HG02870 (cell line): Measurements from ENCODE around the gene RASAL2.
"Not testable (repeated sequence)": the region's sequence is repeated elsewhere in the genome, so short reads cannot be mapped to it uniquely, and the experiment has no call there.

Source experiments
- ATAC-seq: cut with Tn5 transposase; IDR thresholded peaks from one replicate; pipeline ENCODE4 v1.9.1; 2021; ENCODE audit warnings: mild to moderate bottlenecking, moderate library complexity; ENCODE audit not compliant: unreplicated experiment

RASAL2 gene

DNA sequence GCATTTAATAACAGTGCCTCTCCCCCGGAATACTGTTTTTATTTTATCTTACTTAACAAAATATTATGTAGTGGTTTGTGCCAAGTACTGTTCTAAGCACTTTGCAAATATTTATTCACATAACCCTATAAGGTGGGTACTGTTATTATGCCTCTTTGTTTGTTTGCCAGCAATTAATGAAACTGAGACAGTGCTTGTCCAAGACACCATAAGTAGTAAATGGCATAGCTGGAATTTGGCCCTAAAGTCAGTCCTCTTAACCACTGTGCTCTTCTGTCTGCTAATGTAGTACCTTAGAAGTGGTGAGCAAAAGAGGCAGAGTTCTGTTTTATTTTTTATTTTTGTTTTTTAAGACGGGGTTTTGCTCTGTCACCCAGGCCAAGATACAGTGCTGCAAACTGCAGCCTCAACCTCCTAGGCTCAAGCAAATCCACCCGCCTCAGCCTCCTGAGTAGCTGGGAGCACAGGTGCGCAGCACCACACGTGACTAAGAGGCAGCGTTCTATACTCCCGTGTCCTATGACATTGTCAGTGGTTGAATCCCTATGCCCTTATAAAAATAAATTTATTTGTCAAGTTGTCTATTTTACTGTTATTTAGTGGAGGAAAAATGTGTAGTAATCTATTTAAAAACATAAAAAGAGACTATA lies 237.1 kb downstream of the RASAL2 start:
- no peak for ATAC-seq

- ATAC-seq = no peak
These were observed 241.5 kb downstream of the RASAL2 start for GRCh38 chr1:178335426-178335825.

DNA sequence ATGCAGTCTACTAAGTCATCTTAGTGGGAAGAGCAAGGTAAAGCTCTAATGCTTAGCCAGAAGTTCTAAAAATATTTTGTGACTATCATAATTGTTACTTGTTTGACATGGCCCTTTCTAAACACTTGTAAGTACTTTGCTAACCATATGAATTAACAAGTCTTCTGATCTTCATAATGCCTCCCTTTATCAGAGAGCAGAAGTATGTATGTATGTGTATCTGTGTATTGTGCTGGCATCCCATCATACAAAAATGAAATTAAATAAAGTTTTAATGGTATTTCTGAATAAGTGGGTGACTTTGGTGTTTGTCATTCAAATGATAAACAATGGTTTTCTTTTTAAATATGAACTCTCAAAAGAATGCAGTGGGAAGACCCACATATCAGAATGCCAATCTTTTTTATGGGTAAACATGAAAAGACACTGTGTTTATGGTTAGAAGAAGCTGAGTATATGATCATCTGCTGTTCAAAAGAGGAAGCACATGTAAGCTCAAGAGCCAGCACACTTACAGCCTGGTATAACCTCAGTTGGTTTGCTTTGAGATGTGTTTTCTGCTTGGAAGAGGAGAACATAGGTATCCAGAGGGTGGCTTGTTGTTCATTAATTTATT lies 243.3 kb downstream of the RASAL2 start:
- no peak for ATAC-seq

GRCh38 chr1:178339834-178340233 lies 245.9 kb downstream of the RASAL2 start:
- ATAC-seq = no peak

DNA sequence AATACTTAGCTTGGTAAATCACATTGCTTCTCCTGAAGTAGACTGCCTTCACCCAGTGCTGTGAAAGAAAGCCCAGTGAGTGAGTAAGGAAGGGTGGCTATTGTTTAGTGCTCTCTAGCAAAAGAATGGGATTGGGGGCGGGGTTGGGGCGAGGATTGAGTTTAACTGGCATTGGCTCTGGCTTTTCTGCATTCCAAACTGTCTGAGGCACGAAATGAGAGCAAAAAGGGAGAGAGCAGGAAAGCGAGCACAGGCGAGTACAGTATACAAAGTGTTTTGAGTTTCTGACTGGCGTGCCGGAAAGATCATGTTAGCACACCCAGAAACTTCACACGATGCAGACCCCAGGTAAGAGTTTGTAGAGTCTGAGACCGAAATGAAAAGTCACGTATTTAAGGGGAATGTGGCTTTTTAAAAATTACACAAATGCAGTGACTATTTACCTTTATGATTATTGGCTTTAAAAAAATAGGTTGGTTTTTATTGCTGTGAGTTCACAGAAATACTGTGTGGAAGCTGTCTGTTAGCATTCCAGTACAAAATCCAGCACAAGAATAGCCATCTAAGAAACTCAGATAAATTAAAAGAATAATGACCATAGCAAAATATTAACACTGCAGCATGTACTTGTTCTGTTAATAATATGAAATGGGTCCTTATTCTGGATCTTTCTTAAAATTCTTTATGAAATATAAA lies 247.5 kb downstream of the RASAL2 start:
- no peak for ATAC-seq

GRCh38 chr1:178342745-178343144 lies 248.8 kb downstream of the RASAL2 start:
- ATAC-seq = no peak

DNA sequence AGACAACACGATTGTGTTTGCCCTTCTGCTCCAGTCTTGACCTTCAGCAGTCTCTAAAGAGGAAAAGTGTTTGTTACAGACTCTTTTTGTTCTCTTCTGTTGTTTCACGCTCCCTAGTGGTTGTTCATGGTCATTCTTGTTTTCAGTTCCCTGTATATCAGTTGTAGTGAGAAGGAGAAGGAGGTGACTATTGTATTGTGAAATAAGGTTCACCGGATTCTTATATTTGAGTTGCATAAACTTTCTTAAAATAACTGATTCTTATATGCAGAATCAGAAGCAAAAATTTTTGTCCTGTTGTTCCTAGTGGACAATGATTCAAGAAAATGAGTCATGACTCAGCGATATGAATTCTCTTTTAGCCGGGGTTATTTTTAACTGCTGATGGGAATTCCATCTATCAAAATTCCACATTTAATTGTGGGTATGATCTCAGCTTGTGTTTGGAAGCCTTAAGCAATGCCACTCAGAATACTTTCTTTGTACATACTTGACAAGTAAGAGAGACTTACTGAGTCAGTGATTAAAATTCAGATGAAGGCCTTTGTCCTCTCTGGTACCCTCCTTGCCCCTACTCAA lies 250.7 kb downstream of the RASAL2 start:
- ATAC-seq = peak; percentile 62

GRCh38 chr1:178345238-178345637 lies 251.3 kb downstream of the RASAL2 start:
- ATAC-seq = no peak

DNA sequence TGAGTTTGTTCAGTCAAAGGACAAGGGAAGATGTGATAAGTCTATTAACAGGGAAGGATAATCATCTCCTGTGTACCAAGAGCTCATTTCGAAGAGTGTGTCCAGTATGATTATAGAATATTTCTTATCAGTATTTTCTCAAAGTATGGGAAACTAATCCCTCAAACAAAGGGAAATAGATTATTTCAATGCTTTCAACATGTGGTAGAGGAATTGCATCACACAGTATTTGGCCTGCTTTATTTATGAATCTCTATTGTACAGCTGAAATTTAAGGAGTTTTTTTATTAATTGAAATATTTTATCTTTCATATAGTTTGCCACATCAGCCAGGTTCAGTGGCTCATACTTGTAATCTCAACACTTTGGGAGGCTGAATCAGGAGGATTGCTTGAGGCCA lies 251.9 kb downstream of the RASAL2 start:
- no peak for ATAC-seq

GRCh38 chr1:178349801-178350200 lies 255.9 kb downstream of the RASAL2 start:
- ATAC-seq = no peak

- ATAC-seq = not testable (repeated sequence)
These were observed 258.0 kb downstream of the RASAL2 start for GRCh38 chr1:178351911-178352310.

- ATAC-seq = no peak
These were observed 259.0 kb downstream of the RASAL2 start for GRCh38 chr1:178352790-178353416.

DNA sequence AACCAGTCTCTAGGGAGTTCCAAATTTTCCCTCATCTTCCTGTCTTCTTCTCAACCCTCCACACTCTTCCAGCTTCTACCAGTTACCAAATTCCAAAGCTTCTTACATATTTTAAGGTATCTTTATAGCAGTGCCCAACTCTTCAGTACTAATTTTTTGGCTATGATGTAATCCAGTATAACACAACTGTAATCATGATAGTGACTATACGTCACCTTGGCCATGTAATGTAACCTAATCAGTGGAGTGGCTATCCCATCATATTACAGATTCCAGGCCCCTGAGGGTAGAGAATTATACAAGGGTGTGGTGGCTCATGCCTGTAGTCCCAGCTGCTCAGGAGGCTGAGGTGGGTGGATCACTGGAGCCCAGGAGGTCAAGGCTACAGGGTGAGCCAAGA lies 259.6 kb downstream of the RASAL2 start:
- ATAC-seq = no peak

GRCh38 chr1:178354816-178355215 lies 260.9 kb downstream of the RASAL2 start:
- no peak for ATAC-seq

DNA sequence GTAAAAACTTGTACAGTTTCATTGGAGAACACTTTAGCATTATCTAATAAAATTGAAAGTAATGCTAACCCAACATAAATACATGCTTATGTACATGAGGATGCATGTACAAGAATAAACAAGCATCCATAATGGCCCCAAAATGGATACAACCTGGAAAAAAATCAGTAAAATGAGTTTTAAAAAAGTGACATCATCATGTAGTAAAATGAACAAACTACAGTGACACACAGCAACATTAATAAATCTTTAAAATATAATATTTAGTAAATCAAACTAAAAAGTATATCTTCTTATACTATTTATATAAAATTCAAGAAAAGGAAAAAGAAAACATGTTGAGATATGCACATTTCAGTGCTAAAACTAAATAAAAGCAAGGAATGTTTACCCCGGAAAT lies 262.4 kb downstream of the RASAL2 start:
- no peak for ATAC-seq

GRCh38 chr1:178358456-178358855 lies 264.6 kb downstream of the RASAL2 start:
- ATAC-seq = no peak

DNA sequence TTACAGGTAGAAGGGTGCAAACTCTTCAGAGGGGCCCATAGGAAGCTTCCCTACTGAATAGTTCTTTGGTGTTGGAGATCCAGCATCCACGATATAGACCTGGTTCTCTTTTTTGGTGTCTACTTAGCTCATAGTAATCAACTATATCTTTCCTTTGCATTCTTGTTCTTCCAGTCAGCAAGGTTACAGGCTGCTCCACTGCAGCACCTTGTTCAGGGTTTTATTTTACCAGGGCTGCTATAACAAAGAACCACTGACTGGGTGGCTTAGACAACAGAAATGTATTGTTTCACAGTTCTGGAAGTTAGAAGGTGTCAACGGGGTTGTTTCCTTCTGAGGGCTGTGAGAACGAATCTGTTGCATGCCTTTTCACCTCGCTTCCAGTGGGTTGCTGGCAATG lies 266.5 kb downstream of the RASAL2 start:
- no peak for ATAC-seq

GRCh38 chr1:178361847-178362246 lies 267.9 kb downstream of the RASAL2 start:
- ATAC-seq = no peak

- no peak for ATAC-seq
These were observed 268.8 kb downstream of the RASAL2 start for GRCh38 chr1:178362747-178363146.

DNA sequence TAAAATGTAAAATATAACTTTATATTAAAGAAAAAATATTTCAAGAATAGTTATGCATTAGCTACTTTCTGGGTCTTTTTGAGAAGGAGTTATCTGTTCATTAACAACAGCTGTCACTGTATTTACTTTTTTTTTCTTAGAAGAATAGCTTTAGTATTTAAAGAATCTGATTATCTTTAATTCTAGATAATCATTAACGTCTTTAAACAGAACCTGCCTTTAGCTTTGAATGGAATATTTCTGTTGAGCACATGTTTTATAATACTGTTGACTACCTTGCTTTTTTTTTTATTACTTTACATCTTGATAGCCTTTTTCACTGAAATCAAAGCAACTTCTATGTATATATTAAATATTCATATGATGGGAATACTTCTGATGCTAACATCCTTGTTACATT lies 270.9 kb downstream of the RASAL2 start:
- no peak for ATAC-seq

- ATAC-seq = no peak
These were observed 273.2 kb downstream of the RASAL2 start for GRCh38 chr1:178367151-178367550.
